ENCODE results near the gene KCTD13.
"Not testable (repeated sequence)": the region's sequence is repeated elsewhere in the genome, so short reads cannot be mapped to it uniquely, and the experiment has no call there.

KCTD13 gene

GRCh38 chr16:29877266-29877961 is 48.6 kb downstream of the KCTD13 start:
- peak in 2 of 3 experiments; percentile 7 to 16 for DNase-seq (ENCODE audit: low read depth in 3 of 3)

GRCh38 chr16:29876594-29877249 is 49.3 kb downstream of the KCTD13 start:
- DNase-seq (ENCODE audit: low read depth in 3 of 3) = peak in 1 of 3 experiments; percentile 7

- no peak for DNase-seq (ENCODE audit: low read depth in 3 of 3)
Observed at GRCh38 chr16:29876217-29876593, 49.8 kb downstream of the KCTD13 start.

- no peak for DNase-seq (ENCODE audit: low read depth in 3 of 3)
Observed at GRCh38 chr16:29875206-29875605, 50.8 kb downstream of the KCTD13 start.

GRCh38 chr16:29873319-29873718 is 52.7 kb downstream of the KCTD13 start:
- DNase-seq (ENCODE audit: low read depth in 3 of 3) = no peak

GRCh38 chr16:29871822-29872546 is 54.0 kb downstream of the KCTD13 start:
- DNase-seq (ENCODE audit: low read depth in 3 of 3) = no peak

GRCh38 chr16:29869067-29869466 is 57.0 kb downstream of the KCTD13 start:
- DNase-seq (ENCODE audit: low read depth in 3 of 3) = not testable (repeated sequence)

- DNase-seq (ENCODE audit: low read depth in 3 of 3) = no peak
Observed at GRCh38 chr16:29868396-29869009, 57.5 kb downstream of the KCTD13 start.

GRCh38 chr16:29864205-29864604 is 61.8 kb downstream of the KCTD13 start:
- DNase-seq (ENCODE audit: low read depth in 3 of 3) = no peak

- DNase-seq (ENCODE audit: low read depth in 3 of 3) = no peak
Observed at GRCh38 chr16:29863669-29863984, 62.4 kb downstream of the KCTD13 start.

- peak; percentile 71 to 90 (median 87) for DNase-seq (ENCODE audit: low read depth in 3 of 3)
Observed at GRCh38 chr16:29862884-29863668, 63.0 kb downstream of the KCTD13 start, which contains the start of gene CDIPT. TSS of gene CDIPT (minus strand) at chr16:29863226. CDS start at chr16:29862857, 369 bp downstream.

- DNase-seq (ENCODE audit: low read depth in 3 of 3) = no peak
Observed at GRCh38 chr16:29862383-29862883, 63.6 kb downstream of the KCTD13 start.

GRCh38 chr16:29860218-29860617 is 65.8 kb downstream of the KCTD13 start:
- no peak for DNase-seq (ENCODE audit: low read depth in 3 of 3)

- DNase-seq (ENCODE audit: low read depth in 3 of 3) = no peak
Observed at GRCh38 chr16:29858974-29859373, 67.1 kb downstream of the KCTD13 start.

- no peak for DNase-seq (ENCODE audit: low read depth in 3 of 3)
Observed at GRCh38 chr16:29858149-29858849, 67.7 kb downstream of the KCTD13 start.

- no peak for DNase-seq (ENCODE audit: low read depth in 3 of 3)
Observed at GRCh38 chr16:29857133-29857760, 68.8 kb downstream of the KCTD13 start.

Data from stimulated activated CD4-positive, alpha-beta T cell treated with anti-CD3 and anti-CD28 coated beads, TNF-alpha, amount 100 ng/mL, for 4 hours (primary cell).